ENCODE measurements around the gene TM7SF2. TPM values are rescaled to one million over a fixed set of nuclear protein-coding genes. Genes with fewer than 3 reads are reported as not detected.

Gene TM7SF2
- 10 to 100 TPM; 36.8 to 82.7 (median 45.5) TPM for total RNA-seq

GRCh38 chr11:65111744-65112545, at the start of gene TM7SF2:
Gene TM7SF2, plus strand, starts transcription at chr11:65111872. Its CDS starts 144 bp downstream, at chr11:65112016.
- Histone ChIP-seq H3K27me3 (no peaks in the 10 kb centered on the region), H3K4me3 (peak within 1 kb of the TSS; percentile 36 to 73 (median 62)), H3K4me1 (peaks cover 41 to 70% (median 58%) of the 10 kb centered on the region in 4 donors), H3K36me3 (peaks cover 8 to 34% (median 25%) of the 10 kb centered on the region in 4 donors), H3K9me3 (no peaks in the 10 kb centered on the region), H3K27ac (peak within 1 kb of the TSS; percentile 16 to 82 (median 70))
- ATAC-seq (ENCODE audit: low FRiP score in 2 of 2) (peak; percentile 92 to 93), DNase-seq (peak; percentile 98)
- WGBS, 2 donors = 3% methylated on average over 30 to 38 of the region's 64 CpGs
- TF ChIP-seq POLR2A (IDR thresholded peaks at IDR 0.05) (peak in 2 of 4 donors; percentile 63 to 94), EP300 (IDR thresholded peaks at IDR 0.05) (no peak), POLR2AphosphoS5 (IDR thresholded peaks at IDR 0.05) (peak in 1 of 2 donors; percentile 92), CTCF (IDR thresholded peaks at IDR 0.05) (no peak)

- WGBS, 2 donors = 80 to 95% methylated on average over 2 of the region's 3 CpGs
- ATAC-seq (ENCODE audit: low FRiP score in 2 of 2) (no peak), DNase-seq (no peak)
- Histone ChIP-seq H3K4me3 (no peak overlapping the region), H3K27ac (no peak overlapping the region), H3K4me1 (no peaks in the 10 kb centered on the region), H3K9me3 (no peaks in the 10 kb centered on the region), H3K27me3 (no peaks in the 10 kb centered on the region), H3K36me3 (no peaks in the 10 kb centered on the region)
- no peak for TF ChIP-seq EP300 (IDR thresholded peaks at IDR 0.05)
- TF ChIP-seq POLR2AphosphoS5 (IDR thresholded peaks at IDR 0.05) = no peak
- TF ChIP-seq POLR2A (IDR thresholded peaks at IDR 0.05) = no peak
- no peak for TF ChIP-seq CTCF (IDR thresholded peaks at IDR 0.05)
Observed at GRCh38 chr11:65063532-65063931, 48.1 kb upstream of the TM7SF2 start.

GRCh38 chr11:65064847-65065240, 46.8 kb upstream of the TM7SF2 start:
- DNase-seq (no peak), ATAC-seq (ENCODE audit: low FRiP score in 2 of 2) (no peak)
- TF ChIP-seq POLR2A (IDR thresholded peaks at IDR 0.05) (no peak), EP300 (IDR thresholded peaks at IDR 0.05) (no peak), CTCF (IDR thresholded peaks at IDR 0.05) (no peak), POLR2AphosphoS5 (IDR thresholded peaks at IDR 0.05) (no peak)
- WGBS, 2 donors = 85 to 90% methylated on average over 4 of the region's 4 CpGs
- H3K4me1 ChIP-seq = no peaks in the 10 kb centered on the region
- H3K27me3 ChIP-seq = no peaks in the 10 kb centered on the region
- H3K9me3 ChIP-seq = no peaks in the 10 kb centered on the region
- H3K36me3 ChIP-seq = no peaks in the 10 kb centered on the region
- no peak overlapping the region for H3K4me3 ChIP-seq
- H3K27ac ChIP-seq = no peak overlapping the region

- WGBS, 2 donors = 85 to 91% methylated on average over 6 to 7 of the region's 7 CpGs
- no peak for TF ChIP-seq CTCF (IDR thresholded peaks at IDR 0.05)
- TF ChIP-seq POLR2A (IDR thresholded peaks at IDR 0.05) = no peak
- TF ChIP-seq EP300 (IDR thresholded peaks at IDR 0.05) = no peak
- TF ChIP-seq POLR2AphosphoS5 (IDR thresholded peaks at IDR 0.05) = no peak
- H3K4me1 ChIP-seq = no peaks in the 10 kb centered on the region
- H3K9me3 ChIP-seq = no peaks in the 10 kb centered on the region
- H3K27me3 ChIP-seq = no peaks in the 10 kb centered on the region
- DNase-seq = no peak
- ATAC-seq (ENCODE audit: low FRiP score in 2 of 2) = no peak
- no peak overlapping the region for H3K4me3 ChIP-seq
- H3K27ac ChIP-seq = no peak overlapping the region
- no peaks in the 10 kb centered on the region for H3K36me3 ChIP-seq
Observed at GRCh38 chr11:65065851-65066250, 45.8 kb upstream of the TM7SF2 start.

Measured in upper lobe of left lung (tissue), 6 donors.